Muscle layer of duodenum (tissue), 2 donors: Measurements from ENCODE around the gene DZIP1.

Experiments used
- H3K27ac ChIP-seq: one replicate; pipeline ENCODE4 v1.7.0; 2013; ENCODE audit warnings: mild to moderate bottlenecking, low read length
- H3K27me3 ChIP-seq: one replicate; pipeline ENCODE4 v1.7.0; 2013; ENCODE audit warnings: low read depth, mild to moderate bottlenecking, control low read depth, low read length
- H3K36me3 ChIP-seq, 2 donors: one replicate each; pipeline ENCODE4 v1.7.0; 2013; ENCODE audit warnings: low read length in 2 of 2, control low read depth in 1 of 2, mild to moderate bottlenecking in 1 of 2; ENCODE audit not compliant: insufficient read depth in 2 of 2, control insufficient read depth in 1 of 2
- H3K4me1 ChIP-seq, 2 donors: one replicate each; pipeline ENCODE4 v1.7.0; 2013; ENCODE audit warnings: low read length in 2 of 2, mild to moderate bottlenecking in 2 of 2, control low read depth in 1 of 2, moderate library complexity in 1 of 2; ENCODE audit not compliant: insufficient read depth in 2 of 2, control insufficient read depth in 1 of 2
- H3K4me3 ChIP-seq, 2 donors: one replicate each; pipeline ENCODE4 v1.7.0; 2013; ENCODE audit warnings: low read length in 2 of 2, low read depth in 1 of 2, mild to moderate bottlenecking in 1 of 2
- H3K9me3 ChIP-seq, 2 donors: one replicate each; pipeline ENCODE4 v1.7.0; 2013; ENCODE audit warnings: low read length in 2 of 2, control low read depth in 1 of 2, mild to moderate bottlenecking in 1 of 2; ENCODE audit not compliant: control insufficient read depth in 1 of 2
- donor health status: healthy.

The DZIP1 gene

DNA sequence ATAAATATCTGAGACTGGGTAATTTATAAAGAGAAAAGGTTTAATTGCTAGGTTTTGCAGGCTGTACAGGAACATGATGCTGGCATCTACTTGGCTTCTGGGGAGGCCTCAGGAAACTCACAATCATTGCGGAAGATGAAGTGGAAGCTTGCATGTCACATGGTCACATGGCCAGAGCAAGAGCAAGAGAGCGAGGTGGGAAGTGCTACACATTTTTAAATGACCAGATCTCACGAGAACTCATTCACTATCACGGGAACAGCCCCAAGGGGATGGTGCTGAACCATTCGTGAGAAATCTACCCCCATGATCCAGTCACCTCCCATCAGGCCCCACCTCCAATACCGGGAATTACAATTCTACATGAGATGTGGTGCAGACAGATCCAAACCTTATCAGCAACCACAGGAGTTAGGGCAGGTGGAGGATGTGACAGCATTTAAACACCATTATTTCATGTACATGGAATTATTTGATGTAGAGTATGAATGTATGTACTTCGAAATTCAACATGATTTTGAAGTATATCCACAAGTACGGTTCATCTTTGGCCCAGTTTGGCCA, 102.5 kb downstream of the DZIP1 start:
- H3K27me3 ChIP-seq: no peaks in the 10 kb centered on the region
- no peaks in the 10 kb centered on the region for H3K9me3 ChIP-seq
- H3K4me1 ChIP-seq: peaks cover 0 to 4% of the 10 kb centered on the region in 2 donors
- no peaks in the 10 kb centered on the region for H3K36me3 ChIP-seq
- H3K27ac ChIP-seq: no peak overlapping the region
- no peak overlapping the region for H3K4me3 ChIP-seq

DNA sequence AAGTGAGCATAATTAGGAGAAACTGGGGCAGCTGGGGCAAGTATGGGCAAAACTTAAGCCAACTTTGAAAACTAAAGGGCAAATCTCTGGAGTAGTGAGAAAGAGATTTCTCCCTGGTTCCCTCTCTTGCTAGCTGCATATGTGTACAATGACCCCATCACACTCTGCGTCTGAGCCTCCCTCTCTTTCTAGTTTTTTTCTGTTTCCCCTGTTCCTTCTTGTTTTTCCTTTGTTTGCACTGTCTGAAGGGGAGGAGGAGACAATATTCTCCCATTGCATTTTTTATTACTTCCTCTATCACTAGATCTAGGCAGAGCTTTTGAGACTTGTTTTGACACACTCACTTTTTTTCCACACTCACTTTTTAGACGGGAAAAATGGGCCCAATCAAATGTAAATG, 103.2 kb downstream of the DZIP1 start:
- peaks cover 0 to 4% of the 10 kb centered on the region in 2 donors for H3K4me1 ChIP-seq
- H3K36me3 ChIP-seq: no peaks in the 10 kb centered on the region
- no peak overlapping the region for H3K27ac ChIP-seq
- H3K9me3 ChIP-seq: no peaks in the 10 kb centered on the region
- no peaks in the 10 kb centered on the region for H3K27me3 ChIP-seq
- H3K4me3 ChIP-seq: no peak overlapping the region

DNA sequence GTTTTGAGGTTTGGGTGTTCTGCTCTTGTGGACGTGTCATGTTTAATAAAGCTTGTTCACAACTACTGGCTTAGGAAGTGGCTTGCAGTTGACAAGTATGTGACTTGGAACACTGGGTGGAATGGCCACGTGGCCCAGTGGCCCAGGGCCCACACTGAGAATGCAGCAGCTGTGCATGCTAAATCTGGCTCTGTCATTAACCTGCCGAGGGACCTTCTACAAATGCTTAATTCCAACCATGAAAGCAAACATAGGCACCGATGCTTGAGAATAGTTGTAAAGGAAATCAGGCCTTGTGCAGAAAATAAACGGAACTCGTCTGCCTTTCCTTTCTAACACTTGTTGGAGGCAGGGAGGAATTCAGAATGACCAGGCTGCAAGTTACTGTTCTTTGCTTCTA, 103.6 kb downstream of the DZIP1 start:
- Histone ChIP-seq H3K9me3 (no peaks in the 10 kb centered on the region), H3K27me3 (no peaks in the 10 kb centered on the region), H3K4me3 (no peak overlapping the region), H3K27ac (no peak overlapping the region), H3K4me1 (peaks cover 0 to 4% of the 10 kb centered on the region in 2 donors), H3K36me3 (no peaks in the 10 kb centered on the region)

DNA sequence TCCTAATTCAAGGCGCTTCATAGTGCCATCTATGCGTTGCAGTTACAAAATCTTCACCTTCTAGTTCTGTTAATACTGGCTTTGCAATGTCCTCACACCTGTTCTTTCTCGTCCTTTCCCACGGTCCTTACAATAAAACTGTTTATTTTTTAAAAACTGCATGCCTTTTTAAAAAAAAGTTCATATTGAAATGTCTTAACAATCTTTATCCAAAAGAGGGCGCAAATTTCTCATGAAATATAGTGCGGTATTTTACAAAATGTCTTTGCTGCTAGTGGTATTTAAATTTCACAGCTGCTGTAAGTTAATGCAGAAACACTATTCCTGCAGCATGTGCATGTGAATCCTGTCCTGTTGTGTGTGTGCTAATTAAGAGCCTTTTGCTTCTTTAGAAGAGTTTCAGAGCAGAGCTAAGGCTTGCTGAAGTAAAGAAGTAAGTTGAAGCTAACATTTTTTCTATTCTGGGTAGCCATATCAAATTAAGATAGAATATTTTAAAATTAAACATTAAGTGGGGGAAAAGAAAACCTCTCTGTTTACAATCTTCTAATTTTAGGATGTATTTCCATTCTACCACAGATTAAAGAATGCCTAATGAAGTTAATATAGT, 107.8 kb downstream of the DZIP1 start:
- Histone ChIP-seq H3K27ac (no peak overlapping the region), H3K4me3 (no peak overlapping the region), H3K27me3 (no peaks in the 10 kb centered on the region), H3K36me3 (no peaks in the 10 kb centered on the region), H3K4me1 (peaks cover 0 to 4% of the 10 kb centered on the region in 2 donors), H3K9me3 (no peaks in the 10 kb centered on the region)

DNA sequence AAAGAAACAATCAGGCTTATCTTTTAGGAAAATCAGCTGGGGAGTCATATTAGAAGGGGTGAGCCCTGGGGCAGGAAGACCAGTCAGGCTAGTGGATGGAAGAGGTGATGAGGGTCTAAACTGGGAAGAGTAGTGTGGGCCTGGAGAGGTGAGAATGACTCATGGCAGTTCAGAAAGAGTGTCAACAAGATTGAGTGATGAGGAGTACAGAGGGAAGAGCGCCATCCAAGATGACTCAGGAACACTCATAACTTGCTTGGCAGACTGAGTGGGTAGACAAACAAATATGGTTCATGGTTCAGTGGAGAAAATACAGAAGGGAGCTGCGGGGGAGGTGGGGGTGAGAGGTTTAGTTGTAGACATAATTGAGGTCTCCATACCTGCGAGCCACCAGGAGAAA, 109.3 kb downstream of the DZIP1 start:
- Histone ChIP-seq H3K27ac (no peak overlapping the region), H3K27me3 (no peaks in the 10 kb centered on the region), H3K36me3 (no peaks in the 10 kb centered on the region), H3K4me3 (no peak overlapping the region), H3K9me3 (no peaks in the 10 kb centered on the region), H3K4me1 (no peaks in the 10 kb centered on the region)

DNA sequence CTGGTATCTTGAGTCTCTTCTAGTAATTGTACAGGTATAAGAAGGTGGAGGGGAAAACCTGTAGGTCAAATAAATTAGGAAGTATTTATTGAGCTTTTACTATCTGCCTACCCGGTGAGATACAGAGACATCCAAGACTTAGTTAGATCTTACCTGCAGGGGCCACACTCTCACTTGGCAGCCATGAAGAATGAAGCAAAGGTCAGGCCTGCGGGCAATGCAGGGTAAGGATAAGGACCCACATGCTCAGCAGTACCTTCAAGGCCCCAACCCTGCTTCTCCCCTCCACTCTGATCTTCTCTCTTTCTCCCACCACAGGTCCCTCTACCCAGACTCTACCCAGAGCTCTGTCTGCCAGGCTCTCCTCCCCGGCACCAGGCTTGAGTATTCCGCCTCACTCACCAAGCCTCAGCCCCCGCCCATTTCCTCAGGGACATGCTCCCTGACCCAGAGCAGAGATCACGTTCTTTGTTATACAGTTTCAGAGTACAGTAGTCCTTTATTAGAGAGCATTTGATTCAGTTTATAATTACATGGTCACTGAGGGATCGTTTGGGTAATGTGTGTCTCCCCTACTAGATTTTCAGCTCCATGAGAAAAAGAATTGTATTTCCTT, 110.9 kb downstream of the DZIP1 start:
- Histone ChIP-seq H3K4me3 (no peak overlapping the region), H3K27me3 (no peaks in the 10 kb centered on the region), H3K9me3 (no peaks in the 10 kb centered on the region), H3K36me3 (no peaks in the 10 kb centered on the region), H3K4me1 (no peaks in the 10 kb centered on the region), H3K27ac (no peak overlapping the region)

DNA sequence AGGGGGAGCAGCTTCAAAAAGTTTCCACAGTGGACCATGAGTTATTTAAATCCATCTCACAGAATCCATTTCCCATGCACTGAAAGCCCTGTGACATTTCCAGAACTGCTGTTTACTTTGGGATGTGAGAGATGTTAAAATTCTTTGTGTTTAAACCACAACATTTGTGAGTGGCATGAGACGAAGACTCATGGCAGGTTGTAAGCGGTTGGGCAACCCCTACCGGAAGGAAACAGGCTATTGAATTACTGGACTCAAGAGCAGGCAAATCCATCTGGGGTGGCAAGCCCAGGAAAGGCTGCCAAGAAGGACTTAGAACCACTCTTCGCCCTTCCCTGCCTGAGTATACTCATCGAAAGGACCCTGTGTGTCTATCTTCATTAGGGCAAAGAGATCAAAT, 114.3 kb downstream of the DZIP1 start:
- Histone ChIP-seq H3K27ac (no peak overlapping the region), H3K27me3 (no peaks in the 10 kb centered on the region), H3K36me3 (no peaks in the 10 kb centered on the region), H3K4me3 (no peak overlapping the region), H3K4me1 (no peaks in the 10 kb centered on the region), H3K9me3 (no peaks in the 10 kb centered on the region)
